PFSK-1 (cell line): ENCODE results near the gene RBM38.

Source experiments
- FOXP2 ChIP-seq: optimal IDR thresholded peaks from 2 replicates; pipeline ENCODE3; 2011; ENCODE audit warnings: borderline replicate concordance, control low read depth, inconsistent platforms; ENCODE audit not compliant: insufficient read depth; ENCODE audit errors: extremely low read length, extremely low read depth
- POLR2AphosphoS5 ChIP-seq: IDR thresholded peaks from 2 replicates; pipeline ENCODE4 v1.6.1; 2012; ENCODE audit warnings: low read depth, mild to moderate bottlenecking, control low read depth, low read length, moderate library complexity
- REST ChIP-seq, 2 experiments: IDR thresholded peaks; 2 replicates each; pipeline versions ENCODE4 v1.6.1 to v1.8.0; 2011 to 2012; ENCODE audit warnings: low read depth in 2 of 2, low read length in 2 of 2, control low read depth in 1 of 2, inconsistent platforms in 1 of 2, mild to moderate bottlenecking in 1 of 2, moderate library complexity in 1 of 2; ENCODE audit not compliant: insufficient read depth in 1 of 2
- SIN3A ChIP-seq: IDR thresholded peaks from 2 replicates; pipeline ENCODE4 v1.6.1; 2012; ENCODE audit warnings: mild to moderate bottlenecking, low read length, moderate library complexity, borderline replicate concordance; ENCODE audit not compliant: insufficient read depth
- TAF1 ChIP-seq: IDR thresholded peaks from 2 replicates; pipeline ENCODE4 v1.6.1; 2012; ENCODE audit warnings: low read length, control low read depth, borderline replicate concordance; ENCODE audit not compliant: insufficient read depth

Gene RBM38

DNA sequence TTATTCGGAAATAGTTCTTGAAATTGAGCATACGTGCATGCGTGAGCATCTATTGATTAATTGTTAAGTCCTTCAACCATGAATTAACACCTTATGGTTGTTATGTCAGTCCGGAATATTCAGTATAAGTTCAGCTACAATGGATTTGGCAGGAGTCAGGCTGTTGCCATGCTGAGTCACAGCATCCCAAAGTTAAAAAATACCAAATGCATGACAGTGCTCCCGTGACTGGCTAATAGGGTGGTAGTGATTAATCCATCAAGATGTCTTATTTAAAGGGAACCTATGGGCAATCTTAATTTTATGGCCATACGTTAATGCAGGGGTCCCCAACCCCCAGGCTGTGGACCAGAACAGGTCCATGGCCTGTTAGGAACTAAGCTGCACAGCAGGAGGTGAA, 29.7 kb upstream of the RBM38 start:
- TF ChIP-seq POLR2AphosphoS5: no peak
- TF ChIP-seq SIN3A: no peak
- TF ChIP-seq FOXP2: no peak
- no peak for TF ChIP-seq REST (IDR thresholded peaks at IDR 0.05; ENCODE audit: insufficient read depth in 1 of 2, low read depth in 2 of 2, low read length in 2 of 2)
- no peak for TF ChIP-seq TAF1

GRCh38 chr20:57364451-57364850, 26.7 kb upstream of the RBM38 start:
- TF ChIP-seq POLR2AphosphoS5: no peak
- TF ChIP-seq REST (IDR thresholded peaks at IDR 0.05; ENCODE audit: insufficient read depth in 1 of 2, low read depth in 2 of 2, low read length in 2 of 2): no peak
- no peak for TF ChIP-seq TAF1
- TF ChIP-seq FOXP2: no peak
- TF ChIP-seq SIN3A: no peak

DNA sequence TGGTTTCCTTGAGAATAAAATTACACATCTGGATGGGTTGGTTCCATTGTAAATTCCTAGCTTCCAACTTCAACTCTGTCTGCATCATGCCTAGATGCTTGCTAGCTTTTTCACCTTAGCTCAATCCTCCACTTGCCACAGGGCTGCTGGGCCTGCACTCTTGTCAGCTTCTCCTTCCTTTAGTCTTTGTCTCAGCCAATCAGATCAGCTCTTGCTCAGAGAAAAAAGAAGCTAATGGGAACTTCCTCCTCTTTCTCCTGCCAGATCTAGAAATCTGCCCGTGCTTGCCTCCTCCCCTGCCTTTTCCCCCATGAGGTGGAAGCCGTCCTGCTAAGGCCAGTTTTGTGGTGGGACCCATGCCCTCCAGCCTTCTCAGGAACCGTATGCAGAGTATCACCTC, 21.6 kb upstream of the RBM38 start:
- TF ChIP-seq TAF1: no peak
- no peak for TF ChIP-seq POLR2AphosphoS5
- TF ChIP-seq SIN3A: no peak
- no peak for TF ChIP-seq REST (IDR thresholded peaks at IDR 0.05; ENCODE audit: insufficient read depth in 1 of 2, low read depth in 2 of 2, low read length in 2 of 2)
- TF ChIP-seq FOXP2: no peak

DNA sequence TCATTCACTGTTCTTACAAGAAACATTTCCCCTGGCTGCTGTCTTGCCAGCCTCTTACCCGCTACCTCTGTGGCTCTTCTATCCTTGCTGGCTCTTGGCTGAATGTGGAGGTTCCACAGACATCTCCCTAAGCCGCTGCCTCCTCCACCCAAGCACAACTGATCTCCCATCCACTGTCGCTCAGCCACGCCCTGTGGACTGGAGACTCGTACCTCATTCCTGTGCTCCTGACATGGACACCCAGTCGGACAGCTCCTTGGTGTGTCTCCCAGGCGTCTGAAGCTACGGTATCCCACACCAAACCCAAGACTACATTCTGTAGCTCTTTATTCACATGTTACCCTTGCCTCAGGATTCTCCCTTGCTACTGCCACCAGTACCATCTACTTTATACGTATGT, 20.9 kb upstream of the RBM38 start:
- TF ChIP-seq REST (IDR thresholded peaks at IDR 0.05; ENCODE audit: insufficient read depth in 1 of 2, low read depth in 2 of 2, low read length in 2 of 2) (no peak), TAF1 (no peak), FOXP2 (no peak), POLR2AphosphoS5 (no peak), SIN3A (no peak)

- TF ChIP-seq SIN3A (no peak), FOXP2 (no peak), TAF1 (no peak), REST (IDR thresholded peaks at IDR 0.05; ENCODE audit: insufficient read depth in 1 of 2, low read depth in 2 of 2, low read length in 2 of 2) (no peak), POLR2AphosphoS5 (no peak)
Measured at GRCh38 chr20:57371363-57371762, 19.8 kb upstream of the RBM38 start.
